MM.1S (cell line): ENCODE data around the gene PPP4R4.
"Not testable (repeated sequence)": the region's sequence is repeated elsewhere in the genome, so short reads cannot be mapped to it uniquely, and the experiment has no call there.

ENCODE experiments used
- DNase-seq: peaks from one replicate; pipeline ENCODE4 v3.0.0-alpha.2; 2015
- H2AFZ ChIP-seq: fragments of 300-600 bp; sonication (generic); 2 replicates; pipeline ENCODE4 v1.6.0; 2016; ENCODE audit warnings: antibody characterized with exemption, low read length
- H3F3A ChIP-seq: fragments of 300-600 bp; sonication (generic); 2 replicates; pipeline ENCODE4 v1.6.1; 2016; ENCODE audit warnings: mild to moderate bottlenecking, antibody characterized with exemption, low read length, moderate library complexity, mixed read lengths; ENCODE audit not compliant: insufficient read depth
- H3K27ac ChIP-seq: fragments of 300-600 bp; sonication (generic); 2 replicates; pipeline ENCODE4 v1.5.1; 2016; ENCODE audit warnings: mild to moderate bottlenecking, low read length
- H3K27me3 ChIP-seq: fragments of 300-600 bp; sonication (generic); replicated peaks from 2 replicates; pipeline ENCODE4 v1.6.0; 2016; ENCODE audit warnings: low read length; ENCODE audit not compliant: insufficient read depth
- H3K36me3 ChIP-seq: fragments of 300-600 bp; sonication (generic); replicated peaks from 2 replicates; pipeline ENCODE4 v1.6.1; 2016; ENCODE audit warnings: mild to moderate bottlenecking, low read length, mixed read lengths; ENCODE audit not compliant: insufficient read depth
- H3K4me1 ChIP-seq: fragments of 300-600 bp; sonication (generic); 2 replicates; pipeline ENCODE4 v1.6.1; 2016; ENCODE audit warnings: low read length, mixed read lengths
- H3K4me2 ChIP-seq: fragments of 300-600 bp; sonication (generic); 2 replicates; pipeline ENCODE4 v1.6.0; 2016; ENCODE audit warnings: low read depth, low read length
- H3K4me3 ChIP-seq: fragments of 300-600 bp; sonication (generic); 2 replicates; pipeline ENCODE4 v1.5.1; 2016; ENCODE audit warnings: low read length, mixed read lengths
- H3K79me2 ChIP-seq: fragments of 300-600 bp; sonication (generic); 2 replicates; pipeline ENCODE4 v1.6.1; 2016; ENCODE audit warnings: mixed run types, low read length, mixed read lengths
- H3K9ac ChIP-seq: fragments of 300-600 bp; sonication (generic); 2 replicates; pipeline ENCODE4 v1.6.1; 2016; ENCODE audit warnings: low read length, mixed read lengths
- H3K9me2 ChIP-seq: fragments of 300-600 bp; sonication (generic); replicated peaks from 2 replicates; pipeline ENCODE4 v1.6.1; 2016; ENCODE audit warnings: mild to moderate bottlenecking, low read length, mixed read lengths; ENCODE audit not compliant: insufficient read depth
- H3K9me3 ChIP-seq: fragments of 300-600 bp; sonication (generic); replicated peaks from 2 replicates; pipeline ENCODE4 v1.6.1; 2016; ENCODE audit warnings: mild to moderate bottlenecking, low read length, mixed read lengths; ENCODE audit not compliant: insufficient read depth
- H4K20me1 ChIP-seq: fragments of 300-600 bp; sonication (generic); 2 replicates; pipeline ENCODE4 v1.6.1; 2016; ENCODE audit warnings: mild to moderate bottlenecking, low read length, moderate library complexity, mixed read lengths; ENCODE audit not compliant: insufficient read depth
- CTCF ChIP-seq: fragments of 300-600 bp; sonication (generic); IDR thresholded peaks from 2 replicates; pipeline ENCODE4 v1.5.1; 2016; ENCODE audit warnings: antibody characterized with exemption, low read length, mixed read lengths
- EZH2 ChIP-seq: fragments of 300-600 bp; sonication (generic); optimal IDR thresholded peaks from 2 replicates; pipeline ENCODE3; 2017; ENCODE audit warnings: low read depth, mild to moderate bottlenecking, antibody characterized with exemption, low read length, mixed read lengths
- EZH2phosphoT487 ChIP-seq: fragments of 300-600 bp; sonication (generic); IDR thresholded peaks from 2 replicates; pipeline ENCODE4 v1.6.1; 2018; ENCODE audit warnings: antibody characterized with exemption, low read length

Gene PPP4R4

DNA sequence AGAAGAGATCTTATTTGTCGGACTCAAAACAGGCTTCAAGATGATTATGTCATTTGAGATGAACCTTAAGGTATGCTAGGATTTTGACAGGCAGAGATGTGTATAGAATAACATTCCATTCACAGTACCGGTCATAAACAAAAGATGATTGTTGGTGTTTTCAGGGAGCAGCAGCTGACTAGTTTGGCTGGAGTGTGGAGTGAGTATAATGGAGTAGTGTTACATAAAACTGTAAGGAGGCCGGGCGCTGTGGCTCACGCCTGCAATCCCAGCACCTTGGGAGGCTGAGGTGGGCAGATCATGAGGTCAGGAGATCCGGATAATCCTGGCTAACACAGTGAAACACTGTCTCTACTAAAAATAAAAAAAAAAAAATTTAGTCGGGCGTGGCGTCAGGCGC lies 95.0 kb downstream of the PPP4R4 start:
- no peak overlapping the region for H3K27ac ChIP-seq
- no peak overlapping the region for H3K4me3 ChIP-seq
- no peak overlapping the region for H2AFZ ChIP-seq
- no peaks in the 10 kb centered on the region for H3K79me2 ChIP-seq
- H3K9ac ChIP-seq, result no peak overlapping the region
- H3K4me1 ChIP-seq, result no peaks in the 10 kb centered on the region
- TF ChIP-seq EZH2phosphoT487 (no peak), EZH2 (no peak), CTCF (no peak)
- no peaks in the 10 kb centered on the region for H3K9me2 ChIP-seq
- H3K27me3 ChIP-seq, result no peaks in the 10 kb centered on the region
- H3F3A ChIP-seq, result no peaks in the 10 kb centered on the region
- no peaks in the 10 kb centered on the region for H4K20me1 ChIP-seq
- no peak overlapping the region for H3K4me2 ChIP-seq
- H3K9me3 ChIP-seq, result no peaks in the 10 kb centered on the region
- H3K36me3 ChIP-seq, result no peaks in the 10 kb centered on the region
- DNase-seq, result no peak

DNA sequence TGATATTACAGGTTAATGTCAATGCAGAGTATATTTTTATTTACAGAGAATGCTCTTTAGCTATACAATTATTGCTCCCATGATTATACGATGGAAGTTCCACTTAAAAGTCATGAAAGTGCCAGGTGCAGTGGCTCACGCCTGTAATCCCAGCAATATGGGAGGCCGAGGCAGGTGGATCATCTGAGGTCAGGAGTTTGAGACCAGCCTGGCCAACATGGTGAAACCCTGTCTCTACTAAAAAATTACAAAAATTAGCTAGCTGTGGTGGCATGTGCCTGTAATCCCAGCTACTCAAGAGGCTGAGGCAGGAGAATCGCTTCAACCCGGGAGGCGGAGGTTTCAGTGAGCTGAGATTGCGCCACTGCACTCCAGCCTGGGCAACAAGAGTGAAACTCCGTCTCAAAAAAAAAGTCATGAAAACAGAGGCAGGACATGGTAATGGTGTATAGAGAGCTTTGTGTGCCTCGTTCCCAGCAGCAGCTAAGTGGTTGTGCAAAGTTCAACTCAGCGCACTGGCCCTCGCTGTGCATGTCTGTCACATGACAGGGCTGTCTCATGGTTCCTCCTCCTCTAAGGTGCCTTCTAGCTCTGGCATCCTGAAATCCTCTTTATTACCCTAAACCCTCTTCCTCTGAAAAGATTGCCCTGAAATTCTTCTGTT lies 102.9 kb downstream of the PPP4R4 start:
- not testable (repeated sequence) for H3K4me2 ChIP-seq, H3K9me2 ChIP-seq, H3K36me3 ChIP-seq, H3K79me2 ChIP-seq, H3F3A ChIP-seq, H3K9ac ChIP-seq, H3K4me1 ChIP-seq, H3K9me3 ChIP-seq, H3K27ac ChIP-seq, H3K4me3 ChIP-seq, H2AFZ ChIP-seq, H4K20me1 ChIP-seq, DNase-seq, H3K27me3 ChIP-seq

DNA sequence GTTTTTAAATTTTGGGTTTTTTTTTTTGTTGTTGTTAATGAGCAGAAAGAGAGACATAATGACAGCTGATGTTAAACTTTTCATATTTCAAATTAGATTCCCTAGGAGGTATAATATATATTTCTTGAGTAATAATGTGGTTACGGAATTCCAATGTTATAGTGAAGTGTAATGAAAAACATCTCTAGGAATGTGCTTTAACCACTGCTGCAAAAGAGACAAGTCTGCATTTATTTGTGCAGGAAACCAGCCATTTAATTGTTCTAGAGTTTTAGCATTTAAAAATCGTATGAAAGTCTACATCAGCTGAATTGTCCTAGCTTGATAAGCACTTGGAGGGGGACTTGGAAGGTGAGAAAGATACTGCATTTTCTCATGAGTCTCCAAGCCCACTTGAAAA lies 104.6 kb downstream of the PPP4R4 start:
- Histone ChIP-seq H3K4me2 (no peak overlapping the region), H3K27ac (no peak overlapping the region), H3K9me2 (no peaks in the 10 kb centered on the region), H3K36me3 (no peaks in the 10 kb centered on the region), H3K9ac (no peak overlapping the region), H4K20me1 (no peaks in the 10 kb centered on the region), H3K27me3 (no peaks in the 10 kb centered on the region), H3F3A (no peaks in the 10 kb centered on the region), H3K79me2 (no peaks in the 10 kb centered on the region), H3K4me3 (no peak overlapping the region), H3K9me3 (no peaks in the 10 kb centered on the region), H3K4me1 (no peaks in the 10 kb centered on the region), H2AFZ (no peak overlapping the region)
- TF ChIP-seq EZH2 (no peak), EZH2phosphoT487 (no peak), CTCF (no peak)
- DNase-seq, result no peak

DNA sequence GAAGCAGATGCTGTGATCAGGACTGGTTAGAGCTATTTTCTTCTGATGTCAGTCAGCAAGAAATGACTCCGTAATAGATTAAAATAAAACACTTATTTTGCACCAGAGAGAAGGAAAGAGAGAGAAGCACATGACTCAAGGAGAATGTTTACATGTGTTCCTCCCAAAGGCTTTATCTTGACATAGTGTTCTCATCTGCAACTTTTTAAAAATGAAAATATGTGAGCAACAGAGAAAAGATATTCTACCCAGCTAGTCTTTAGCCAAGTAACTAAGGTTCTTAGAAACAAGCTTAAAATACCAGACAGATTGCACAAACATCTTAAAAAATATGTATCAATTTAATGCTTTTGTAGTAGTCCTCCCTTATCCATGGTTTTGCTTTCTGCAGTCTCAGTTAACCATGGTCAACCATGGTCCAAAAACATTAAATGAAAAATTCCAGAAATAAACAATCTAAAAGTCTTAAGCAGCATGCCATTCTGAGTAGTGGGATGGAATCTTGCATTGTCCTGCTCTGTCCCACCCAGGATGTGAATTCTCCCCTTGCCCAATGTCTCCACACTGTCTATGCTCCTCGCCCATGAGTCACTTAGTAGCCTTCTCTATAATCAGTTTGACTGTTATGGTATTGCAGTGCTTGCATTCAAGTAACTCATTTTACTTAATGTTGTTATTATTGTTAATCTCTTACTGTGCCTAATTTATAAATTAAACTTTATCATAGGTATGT lies 109.0 kb downstream of the PPP4R4 start:
- H3K4me1 ChIP-seq, result no peaks in the 10 kb centered on the region
- H3K4me3 ChIP-seq, result no peak overlapping the region
- TF ChIP-seq EZH2 (no peak), EZH2phosphoT487 (no peak), CTCF (no peak)
- H3F3A ChIP-seq, result no peaks in the 10 kb centered on the region
- no peaks in the 10 kb centered on the region for H3K27me3 ChIP-seq
- H3K4me2 ChIP-seq, result no peak overlapping the region
- no peak overlapping the region for H2AFZ ChIP-seq
- H3K79me2 ChIP-seq, result no peaks in the 10 kb centered on the region
- H4K20me1 ChIP-seq, result no peaks in the 10 kb centered on the region
- no peak for DNase-seq
- H3K9ac ChIP-seq, result no peak overlapping the region
- no peaks in the 10 kb centered on the region for H3K9me2 ChIP-seq
- no peak overlapping the region for H3K27ac ChIP-seq
- no peaks in the 10 kb centered on the region for H3K36me3 ChIP-seq
- no peaks in the 10 kb centered on the region for H3K9me3 ChIP-seq
